ENCODE data around the gene ZMPSTE24.

The ZMPSTE24 gene

DNA sequence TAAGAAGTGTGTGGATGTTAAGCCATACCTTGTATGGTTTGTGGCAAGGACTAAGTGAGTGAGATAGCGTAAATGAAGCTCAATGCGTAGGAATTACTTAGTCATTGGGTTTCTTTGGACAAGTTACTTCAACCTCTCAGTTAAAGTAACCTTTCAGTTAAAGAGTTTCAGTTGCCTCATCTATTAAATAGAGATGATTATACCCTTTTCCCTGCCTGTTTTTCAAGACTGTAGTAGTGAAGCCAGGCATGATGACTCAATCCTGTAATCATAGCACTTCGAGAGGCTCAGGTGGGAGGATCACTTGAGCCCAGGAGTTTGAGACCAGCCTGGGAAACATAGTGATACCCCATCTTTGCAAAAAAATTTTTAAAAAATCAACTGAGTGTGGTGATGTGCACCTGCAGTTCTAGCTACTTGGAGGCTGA lies 6.3 kb downstream of the ZMPSTE24 start:
- DNase-seq (ENCODE audit: low read depth in 2 of 2) = no peak

DNA sequence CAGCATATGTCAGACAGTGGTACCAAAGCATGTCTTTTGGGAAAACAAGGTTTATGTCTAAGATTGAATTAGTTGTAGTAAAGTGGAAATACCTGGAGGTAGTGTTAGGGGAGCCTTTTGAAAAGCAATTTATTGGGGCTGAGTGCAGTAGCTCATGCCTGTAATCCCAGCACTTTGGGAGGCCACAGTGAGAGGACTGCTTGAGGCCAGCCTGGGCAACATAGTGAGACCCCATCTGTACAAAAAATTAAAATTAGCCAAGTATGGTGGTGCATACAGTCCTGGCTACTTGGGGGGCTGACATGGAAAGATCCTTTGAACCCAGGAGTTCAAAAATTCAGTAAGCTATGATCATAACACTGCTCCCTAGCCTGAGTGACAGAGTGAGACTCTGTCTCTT lies 7.3 kb downstream of the ZMPSTE24 start:
- DNase-seq (ENCODE audit: low read depth in 2 of 2) = no peak

DNA sequence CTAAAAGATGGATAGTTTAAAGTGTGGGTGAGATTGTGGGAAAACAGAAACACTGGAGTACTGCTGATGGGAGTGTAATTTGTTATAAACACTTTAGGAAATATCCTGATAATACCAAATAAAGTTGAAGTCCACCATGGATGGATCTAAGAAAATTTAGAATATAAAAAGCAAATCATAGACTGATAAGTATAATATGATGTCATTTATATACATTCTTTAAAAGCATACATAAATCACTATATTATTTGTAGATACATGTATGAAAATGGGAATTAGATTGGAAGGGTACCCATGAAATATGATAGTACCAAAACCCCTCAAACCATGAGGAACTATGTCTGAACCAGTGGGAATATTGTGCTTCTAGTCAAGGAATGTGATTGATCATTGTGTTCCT lies 7.9 kb downstream of the ZMPSTE24 start:
- DNase-seq (ENCODE audit: low read depth in 2 of 2) = no peak

DNA sequence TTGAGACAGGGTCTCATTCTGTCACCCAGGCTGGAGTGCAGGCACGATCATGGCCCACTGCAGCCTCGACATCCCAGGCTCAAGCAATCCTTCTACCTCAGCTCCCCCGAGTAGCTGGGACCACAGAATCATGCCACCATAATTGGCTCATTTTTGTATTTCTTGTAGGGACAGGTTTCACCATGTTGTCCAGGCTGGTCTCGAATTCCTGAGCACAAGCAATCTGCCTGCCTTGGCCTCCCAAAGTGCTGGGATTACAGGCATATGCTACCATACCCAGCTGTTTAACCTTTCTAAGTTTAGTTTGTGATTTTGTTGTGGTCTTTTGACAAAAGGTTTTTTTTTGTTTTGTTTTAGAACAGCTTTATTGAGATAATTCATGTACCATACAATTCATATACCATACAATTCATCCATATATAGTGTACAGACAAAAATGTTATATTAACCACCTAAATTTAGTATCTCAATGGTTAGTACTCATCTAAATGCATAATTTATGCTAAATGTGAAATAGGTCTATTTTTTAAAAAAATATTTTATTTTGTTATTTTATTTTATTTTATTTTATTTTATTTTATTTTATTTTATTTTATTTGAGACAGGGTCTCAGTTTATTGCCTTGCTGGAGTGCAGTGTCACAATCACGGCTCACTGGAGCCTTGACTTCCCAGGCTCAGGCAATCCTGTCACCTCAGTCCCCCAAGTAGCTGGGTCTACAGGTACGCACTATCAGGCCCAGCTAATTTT lies 8.9 kb downstream of the ZMPSTE24 start:
- DNase-seq (ENCODE audit: low read depth in 2 of 2) = no peak

DNA sequence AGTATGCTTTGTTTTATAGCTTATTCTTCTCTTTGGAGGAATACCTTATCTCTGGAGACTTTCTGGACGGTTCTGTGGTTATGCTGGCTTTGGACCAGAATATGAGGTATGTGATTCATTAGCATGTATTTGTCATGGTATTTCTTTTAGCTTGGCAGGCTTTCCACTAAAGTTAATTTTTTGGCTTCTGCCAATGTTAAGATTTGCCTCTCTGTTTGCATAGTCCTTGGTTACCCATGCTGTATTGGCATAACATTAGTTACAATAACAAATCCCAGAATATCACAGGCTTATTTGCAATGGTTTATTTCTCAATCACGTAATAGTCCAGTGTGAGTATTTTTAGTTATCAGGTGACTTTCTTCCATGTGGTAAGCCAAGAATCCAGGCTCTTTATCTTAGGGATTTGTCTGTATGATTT lies 9.7 kb downstream of the ZMPSTE24 start:
- DNase-seq (ENCODE audit: low read depth in 2 of 2) = no peak

DNA sequence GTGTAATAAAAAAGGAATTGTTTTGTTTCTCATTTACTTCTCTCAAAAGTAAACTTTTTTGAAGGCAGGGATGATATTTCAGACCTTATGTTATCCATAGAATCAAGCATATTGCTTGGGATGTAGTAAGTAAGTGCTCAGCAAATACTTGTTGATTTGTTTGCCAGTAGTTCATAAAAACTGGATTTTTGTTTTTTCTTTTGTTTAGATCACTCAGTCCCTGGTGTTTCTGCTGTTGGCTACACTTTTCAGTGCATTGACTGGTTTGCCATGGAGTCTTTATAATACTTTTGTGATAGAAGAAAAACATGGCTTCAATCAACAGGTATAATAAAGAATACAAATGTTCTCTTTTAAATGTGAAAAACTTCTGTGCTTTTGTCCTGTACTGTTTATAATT lies 10.2 kb downstream of the ZMPSTE24 start:
- no peak for DNase-seq (ENCODE audit: low read depth in 2 of 2)

DNA sequence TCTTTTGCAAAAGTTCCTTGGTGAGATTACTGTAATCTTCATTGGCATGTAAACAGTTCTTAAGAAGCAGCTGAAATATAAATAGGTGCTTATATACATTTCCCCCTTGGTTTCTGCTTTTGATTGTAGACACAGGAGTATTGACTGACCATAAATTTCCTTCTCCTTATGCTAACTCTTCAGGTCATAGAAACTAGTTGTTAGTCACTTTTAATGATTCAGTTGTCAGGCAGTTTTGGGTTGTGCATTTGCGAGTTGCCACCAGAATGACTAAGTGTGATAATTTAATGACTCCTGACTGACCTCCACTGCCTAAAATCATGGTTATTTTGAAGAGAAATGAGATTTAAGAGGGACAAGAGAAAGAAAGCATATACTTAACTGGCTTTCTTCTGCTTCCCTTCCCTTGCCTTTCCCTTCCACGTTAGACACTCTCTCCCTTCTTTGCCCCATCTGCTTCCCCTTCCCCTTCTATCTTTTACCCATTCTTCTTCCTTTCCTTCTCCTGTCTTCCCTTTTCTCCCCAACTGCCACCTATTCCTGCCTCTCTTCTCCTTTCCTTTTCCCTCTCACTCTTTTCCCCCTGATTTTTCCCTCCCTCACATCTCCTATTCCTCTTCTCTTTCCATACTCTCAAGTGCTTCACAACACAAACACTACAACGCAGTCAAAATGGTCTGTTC lies 12.3 kb downstream of the ZMPSTE24 start:
- DNase-seq (ENCODE audit: low read depth in 2 of 2) = no peak

DNA sequence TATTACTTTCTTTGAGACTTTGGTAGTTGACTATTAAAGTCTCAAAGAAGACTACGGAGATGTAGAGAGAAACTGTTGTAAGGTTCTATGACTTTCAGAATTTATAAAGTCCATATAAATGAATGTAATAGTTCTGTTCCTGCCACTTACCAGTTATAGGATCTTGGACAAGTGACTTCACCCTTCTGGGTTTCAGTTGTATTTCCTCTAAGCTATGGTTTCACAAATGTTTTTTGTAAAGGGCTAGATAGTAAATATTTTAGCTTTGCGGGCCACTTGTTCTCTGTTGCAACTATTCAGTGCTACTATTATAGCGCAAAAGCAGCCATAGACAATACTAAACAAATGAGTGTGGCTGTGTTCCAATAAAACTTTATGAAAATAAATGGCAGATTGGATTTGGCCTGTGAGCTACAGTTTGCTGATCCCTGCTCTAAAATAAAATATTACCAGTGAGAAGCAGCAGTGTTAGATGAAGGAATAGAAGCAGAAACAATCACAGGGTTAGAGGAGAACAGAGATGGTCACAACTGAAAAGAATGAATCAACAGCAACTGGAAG lies 14.7 kb downstream of the ZMPSTE24 start:
- no peak for DNase-seq (ENCODE audit: low read depth in 2 of 2)

DNA sequence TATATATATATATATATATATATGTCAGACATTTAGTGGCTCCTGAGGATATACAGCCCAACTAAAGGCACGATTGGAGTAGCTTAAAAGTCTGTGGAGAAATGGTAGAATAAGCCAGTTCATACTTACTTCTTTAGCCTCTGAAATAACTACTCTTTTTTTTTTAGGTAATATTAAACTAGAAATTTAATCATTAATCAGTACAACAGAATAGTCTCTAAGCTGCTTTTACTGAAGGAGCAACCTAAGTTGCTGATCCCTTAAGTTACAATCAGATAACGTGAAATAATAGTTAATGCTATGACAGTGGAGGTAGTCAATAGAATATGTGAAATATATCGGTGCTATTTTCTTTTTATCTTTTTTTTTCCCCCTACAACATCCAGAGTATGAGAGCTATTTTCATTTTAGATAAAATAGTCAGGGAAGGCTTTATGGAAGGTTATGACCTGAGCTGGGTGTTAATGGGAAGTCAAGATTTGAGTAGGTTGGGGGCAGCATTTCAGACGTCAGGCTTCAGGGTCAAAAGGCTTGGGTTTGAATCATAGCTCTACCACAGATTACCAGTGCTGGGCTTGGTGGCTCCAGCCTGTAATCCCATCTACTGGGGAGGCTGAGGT lies 15.6 kb downstream of the ZMPSTE24 start:
- DNase-seq (ENCODE audit: low read depth in 2 of 2) = no peak

DNA sequence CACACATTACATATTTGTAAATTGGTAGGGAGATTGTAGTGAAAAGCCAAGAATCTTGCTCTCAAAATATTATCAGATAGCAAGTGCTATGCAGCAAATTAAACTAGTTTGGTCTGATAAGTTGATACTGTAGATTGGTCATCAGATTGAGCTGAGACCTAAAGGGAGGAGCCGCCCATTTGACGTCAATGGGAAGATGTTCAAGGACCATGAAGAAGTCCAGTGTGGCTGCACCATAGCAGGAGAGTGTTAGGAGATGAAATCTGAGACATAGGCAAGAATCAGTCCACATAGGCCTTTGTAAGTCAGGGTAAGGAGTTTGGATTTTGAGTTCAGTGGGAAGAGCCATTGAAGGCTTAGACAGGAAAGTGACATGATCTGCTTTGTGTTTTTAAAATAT lies 16.3 kb downstream of the ZMPSTE24 start:
- DNase-seq (ENCODE audit: low read depth in 2 of 2) = no peak

DNA sequence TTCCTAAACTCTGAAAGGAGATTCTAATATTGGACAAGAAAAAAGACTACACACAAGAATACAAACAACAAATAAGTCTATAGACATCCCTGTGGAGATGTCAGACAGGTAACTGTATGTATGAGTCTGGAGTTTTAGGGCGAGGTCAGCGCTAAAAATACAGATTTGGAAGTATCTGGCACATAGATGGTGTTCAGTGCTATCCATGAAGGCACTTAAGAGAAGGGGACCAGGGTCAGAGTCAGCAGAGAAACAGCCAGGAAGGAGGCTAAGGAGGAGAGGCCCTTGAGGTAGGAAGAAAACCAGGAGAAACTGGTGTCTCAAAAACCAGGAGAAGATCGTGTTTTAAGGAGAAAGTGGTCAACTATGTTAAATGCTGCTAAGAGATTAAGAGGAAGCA lies 18.1 kb downstream of the ZMPSTE24 start:
- DNase-seq (ENCODE audit: low read depth in 2 of 2) = no peak

DNA sequence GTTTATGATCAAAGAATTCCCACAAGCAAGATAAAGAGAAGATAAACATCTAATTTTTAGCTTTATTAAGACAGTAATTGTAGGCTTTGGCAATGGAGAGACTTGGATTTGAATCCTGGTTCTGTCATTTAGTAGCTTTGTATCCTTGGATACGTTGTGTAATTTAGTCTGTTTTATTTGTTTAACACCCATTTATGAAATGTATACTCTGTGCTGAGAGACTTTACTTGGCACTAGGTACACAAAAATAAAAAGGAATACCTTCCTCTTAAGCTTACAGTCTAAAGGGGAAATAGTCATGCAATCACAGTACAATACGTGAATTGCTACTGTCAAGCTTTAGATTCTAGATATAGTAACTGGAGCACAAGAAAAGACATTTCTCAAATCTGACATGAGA lies 23.8 kb downstream of the ZMPSTE24 start:
- no peak for DNase-seq (ENCODE audit: low read depth in 2 of 2)

DNA sequence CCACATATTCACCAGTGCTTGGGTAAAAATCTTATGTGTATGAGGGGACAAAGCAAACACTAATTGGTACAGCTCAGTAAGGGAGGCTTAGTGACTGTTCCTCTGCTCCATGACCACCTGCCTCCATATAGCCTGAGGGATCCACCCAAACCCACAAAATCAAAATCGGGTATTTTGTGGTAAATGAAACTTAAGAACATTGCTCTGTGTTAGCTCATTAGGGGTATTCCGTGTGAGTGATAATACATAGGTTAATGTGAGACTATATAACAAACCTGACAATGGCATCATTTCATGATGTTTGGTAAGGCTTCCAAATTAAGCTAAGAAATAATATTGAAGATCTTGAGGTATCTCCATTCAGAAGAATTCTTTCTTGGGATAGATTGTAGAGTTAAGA lies 33.3 kb downstream of the ZMPSTE24 start:
- DNase-seq (ENCODE audit: low read depth in 2 of 2) = no peak

DNA sequence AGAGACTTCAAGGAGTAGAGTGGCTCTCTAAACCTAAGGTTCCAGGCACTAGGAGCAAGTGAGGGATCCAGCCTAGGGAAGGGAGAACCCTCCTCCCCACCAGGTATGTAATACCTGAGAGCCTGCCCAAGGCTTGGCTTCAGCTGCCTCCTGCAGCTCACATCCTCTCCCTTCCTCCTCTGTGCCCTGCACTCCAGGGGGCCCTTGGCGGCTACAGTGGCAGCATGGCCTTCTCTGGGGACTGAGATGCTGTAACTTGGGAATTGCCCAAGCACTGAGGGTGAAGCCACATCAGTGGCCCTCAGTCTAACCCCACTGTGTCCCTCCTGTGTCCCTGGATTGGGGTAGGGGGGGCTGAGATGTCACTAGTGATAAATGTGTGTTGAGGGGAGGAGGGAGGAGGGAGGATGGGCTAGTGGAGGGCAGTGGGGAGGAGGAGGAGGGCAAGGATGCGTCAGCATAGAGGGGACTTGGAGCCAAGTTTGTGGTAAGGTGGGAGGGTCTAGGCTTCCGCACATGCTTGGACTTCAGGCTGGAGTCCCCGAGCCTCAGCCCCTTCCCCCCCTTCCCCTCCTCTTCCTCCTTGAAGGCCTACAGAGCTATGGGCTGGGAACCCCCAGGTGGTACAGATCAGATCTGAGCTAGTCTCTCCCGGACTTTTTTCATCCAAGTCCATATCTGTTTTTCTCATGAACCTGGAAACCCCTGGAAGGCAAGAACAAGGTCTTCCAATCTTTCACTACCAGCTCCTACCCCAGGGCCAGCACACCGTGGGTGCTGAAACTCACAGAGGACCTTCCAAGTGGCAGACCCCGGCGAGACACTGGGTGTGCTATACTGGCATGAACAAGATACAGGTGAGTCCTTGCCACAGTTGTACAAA lies 41.6 kb downstream of the ZMPSTE24 start:
- DNase-seq (ENCODE audit: low read depth in 2 of 2) = no peak

DNA sequence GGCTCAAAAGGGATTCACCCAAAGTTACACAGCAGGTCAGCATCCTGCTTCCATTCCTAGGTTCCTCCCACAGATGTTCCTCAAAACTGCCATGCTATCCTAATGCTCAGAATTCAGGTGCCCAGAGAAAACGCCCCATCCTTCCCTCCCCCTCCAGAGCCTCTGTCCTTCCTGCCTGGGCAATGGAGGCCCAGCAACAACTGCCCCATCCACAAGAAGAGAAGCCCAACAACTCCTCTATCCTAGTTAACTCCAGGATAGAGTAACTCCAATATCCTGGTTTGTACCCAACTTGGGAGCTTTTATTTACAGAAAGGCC lies 42.2 kb downstream of the ZMPSTE24 start:
- no peak for DNase-seq (ENCODE audit: low read depth in 2 of 2)

DNA sequence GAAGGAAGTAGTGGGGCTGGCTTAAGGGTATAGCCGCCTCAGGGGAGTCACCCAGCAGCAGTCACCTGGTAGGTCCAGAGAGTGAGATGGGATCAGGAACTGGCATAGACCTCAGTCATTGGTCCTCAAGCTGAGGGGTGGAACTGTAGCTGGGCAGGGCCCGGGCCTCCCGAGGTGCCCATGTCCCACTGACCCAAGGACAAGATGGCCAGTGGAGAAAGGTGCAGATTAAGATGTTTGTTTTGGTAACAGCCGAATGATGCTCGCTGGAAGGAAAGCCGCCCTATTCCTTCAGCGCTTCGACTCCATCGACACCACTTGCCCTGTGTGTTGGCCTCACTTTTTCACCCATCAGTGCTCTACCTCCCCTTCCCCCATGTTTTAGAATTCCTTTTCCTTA lies 42.6 kb downstream of the ZMPSTE24 start:
- DNase-seq (ENCODE audit: low read depth in 2 of 2) = no peak

DNA sequence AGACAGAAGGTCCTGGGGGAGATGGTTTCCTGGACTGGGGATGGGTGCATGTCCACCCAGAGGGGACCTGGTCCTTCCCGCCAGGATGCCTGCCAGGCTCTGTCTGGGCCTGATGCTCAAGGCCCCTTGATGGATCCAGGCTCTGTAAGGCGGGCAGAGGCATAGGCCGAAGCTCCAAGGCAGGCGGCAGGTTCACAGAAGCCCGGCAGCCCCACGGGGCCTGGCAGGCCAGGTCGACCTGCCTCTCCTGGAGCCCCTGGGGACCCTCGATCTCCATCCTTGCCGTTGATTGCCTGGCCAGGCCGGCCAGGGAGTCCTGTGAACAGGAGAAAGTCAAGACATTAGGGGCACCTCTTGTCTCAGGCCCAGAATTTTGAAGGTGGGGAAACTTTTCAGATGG lies 43.0 kb downstream of the ZMPSTE24 start:
- no peak for DNase-seq (ENCODE audit: low read depth in 2 of 2)

DNA sequence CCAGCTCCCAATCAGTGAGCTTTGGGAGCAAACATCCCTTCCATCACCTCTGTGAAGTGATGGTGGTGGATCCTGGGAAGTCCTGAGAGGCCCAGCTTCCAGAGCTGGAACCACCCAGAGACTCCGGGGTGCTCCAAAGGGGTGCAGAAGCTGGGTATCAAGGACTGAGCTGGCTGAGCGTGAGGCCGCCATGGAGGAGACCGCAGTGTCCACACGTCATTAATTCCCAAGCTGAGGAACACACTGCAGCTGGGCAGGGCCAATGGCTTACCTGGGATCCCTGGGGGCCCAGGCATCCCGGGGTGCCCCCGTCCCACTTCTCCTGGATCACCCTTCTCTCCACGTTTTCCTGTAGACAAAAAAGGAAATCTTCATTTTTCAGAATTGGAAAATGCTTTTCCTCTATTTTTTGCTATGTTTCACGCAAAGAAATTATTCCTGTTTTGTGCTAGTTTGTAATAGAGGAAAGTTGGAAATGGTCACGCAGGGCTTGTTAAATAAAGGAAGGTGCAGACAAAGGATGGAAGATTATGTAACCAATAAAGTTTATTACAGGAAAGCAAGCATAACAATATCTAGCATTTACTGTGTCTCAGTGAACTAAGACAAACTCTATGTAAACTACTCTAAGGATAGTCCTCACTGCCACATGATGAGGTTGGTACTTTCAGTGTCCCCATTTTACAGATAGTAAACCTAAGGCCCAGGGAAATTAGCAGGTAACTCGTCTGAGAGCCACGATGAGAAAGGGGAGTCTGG lies 43.7 kb downstream of the ZMPSTE24 start:
- DNase-seq (ENCODE audit: low read depth in 2 of 2) = no peak

DNA sequence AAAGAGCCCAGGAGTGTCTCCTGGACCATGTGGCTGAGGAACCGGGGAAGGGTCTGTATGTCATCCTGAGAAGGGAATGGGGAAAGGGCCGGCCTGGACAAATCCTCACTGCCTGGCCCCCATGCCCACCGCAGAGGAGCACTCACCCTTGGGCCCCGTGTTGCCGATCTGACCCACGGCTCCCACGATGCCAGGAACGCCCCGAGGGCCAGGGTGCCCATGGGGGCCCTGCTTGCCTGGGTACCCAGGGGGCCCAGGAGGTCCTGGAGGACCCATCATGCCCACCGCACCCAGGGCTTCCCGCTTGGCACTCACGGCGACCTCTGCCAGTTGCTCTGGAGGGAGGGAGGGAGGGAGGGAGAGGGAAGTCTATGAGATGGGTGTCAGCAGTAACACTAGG lies 44.4 kb downstream of the ZMPSTE24 start:
- DNase-seq (ENCODE audit: low read depth in 2 of 2) = no peak

DNA sequence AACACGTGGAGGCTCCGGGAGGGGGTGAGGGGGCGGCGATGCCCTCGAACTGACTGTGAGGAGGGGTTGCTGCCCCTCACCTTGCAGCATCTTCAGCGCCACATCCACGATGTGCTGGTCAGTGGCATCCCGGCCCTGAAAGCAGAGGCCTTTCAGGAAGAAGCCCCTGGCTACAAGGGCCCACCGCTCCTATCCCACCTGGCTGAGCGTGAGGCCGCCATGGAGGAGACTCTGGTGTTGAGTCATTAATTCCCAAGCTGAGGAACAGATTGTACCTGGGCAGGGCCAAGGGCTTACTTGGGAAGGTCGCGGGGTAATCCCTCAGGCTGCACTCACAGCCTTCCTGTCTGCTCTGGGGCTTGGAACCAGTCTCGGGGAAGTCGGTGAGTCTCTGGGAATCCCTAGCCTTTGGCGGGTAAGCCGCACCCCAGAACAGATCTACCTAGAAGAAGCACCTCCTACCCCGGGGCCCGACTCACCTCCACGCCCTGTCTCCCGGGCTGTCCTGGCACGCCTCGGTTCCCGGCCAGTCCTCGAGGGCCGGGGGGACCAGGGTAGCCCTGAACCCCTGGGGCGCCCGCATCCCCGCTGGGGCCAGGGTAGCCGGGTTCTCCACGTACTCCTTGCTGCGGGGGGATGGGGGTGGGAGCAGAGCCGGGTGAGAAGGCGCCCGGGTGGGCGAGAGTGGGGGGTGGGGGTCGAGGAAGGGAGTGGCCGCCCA lies 45.2 kb downstream of the ZMPSTE24 start:
- DNase-seq (ENCODE audit: low read depth in 2 of 2) = no peak

DNA sequence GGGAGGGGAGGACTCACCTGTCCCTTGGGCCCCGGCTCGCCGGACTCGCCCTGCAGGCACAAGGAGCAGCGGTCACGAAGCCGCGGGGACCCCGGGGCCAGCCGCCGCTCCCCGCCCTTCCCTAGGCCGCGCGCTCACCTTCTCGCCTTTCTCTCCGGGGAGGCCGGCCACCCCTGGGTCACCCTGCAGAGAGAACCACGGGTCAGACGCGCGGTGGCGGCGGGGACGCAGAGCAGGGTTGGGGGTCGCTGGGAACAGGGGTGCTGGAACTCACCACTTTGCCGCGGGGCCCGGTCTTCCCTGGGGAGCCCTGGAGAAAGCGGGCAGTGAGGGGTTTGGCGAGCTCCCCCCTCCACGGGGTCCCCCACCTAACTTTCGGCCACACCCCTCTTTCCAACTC lies 45.8 kb downstream of the ZMPSTE24 start:
- DNase-seq (ENCODE audit: low read depth in 2 of 2) = no peak
